GM10266 (cell line): ENCODE measurements around the gene MSLN.
A peak's percentile ranks its signal among the peaks of the same experiment; 100 is the strongest.

Experiments used
- DNase-seq: peaks from one replicate; pipeline ENCODE4 v3.0.0; 2012; ENCODE audit errors: extremely low spot score
- TF ChIP-seq, protein P1 (sequence below): IDR thresholded peaks from 2 replicates; pipeline ENCODE4 v1.5.1; 2012; ENCODE audit warnings: mild to moderate bottlenecking, low read depth; ENCODE audit not compliant: control insufficient read depth, insufficient read depth; ENCODE audit errors: missing control alignments

The MSLN gene

DNA sequence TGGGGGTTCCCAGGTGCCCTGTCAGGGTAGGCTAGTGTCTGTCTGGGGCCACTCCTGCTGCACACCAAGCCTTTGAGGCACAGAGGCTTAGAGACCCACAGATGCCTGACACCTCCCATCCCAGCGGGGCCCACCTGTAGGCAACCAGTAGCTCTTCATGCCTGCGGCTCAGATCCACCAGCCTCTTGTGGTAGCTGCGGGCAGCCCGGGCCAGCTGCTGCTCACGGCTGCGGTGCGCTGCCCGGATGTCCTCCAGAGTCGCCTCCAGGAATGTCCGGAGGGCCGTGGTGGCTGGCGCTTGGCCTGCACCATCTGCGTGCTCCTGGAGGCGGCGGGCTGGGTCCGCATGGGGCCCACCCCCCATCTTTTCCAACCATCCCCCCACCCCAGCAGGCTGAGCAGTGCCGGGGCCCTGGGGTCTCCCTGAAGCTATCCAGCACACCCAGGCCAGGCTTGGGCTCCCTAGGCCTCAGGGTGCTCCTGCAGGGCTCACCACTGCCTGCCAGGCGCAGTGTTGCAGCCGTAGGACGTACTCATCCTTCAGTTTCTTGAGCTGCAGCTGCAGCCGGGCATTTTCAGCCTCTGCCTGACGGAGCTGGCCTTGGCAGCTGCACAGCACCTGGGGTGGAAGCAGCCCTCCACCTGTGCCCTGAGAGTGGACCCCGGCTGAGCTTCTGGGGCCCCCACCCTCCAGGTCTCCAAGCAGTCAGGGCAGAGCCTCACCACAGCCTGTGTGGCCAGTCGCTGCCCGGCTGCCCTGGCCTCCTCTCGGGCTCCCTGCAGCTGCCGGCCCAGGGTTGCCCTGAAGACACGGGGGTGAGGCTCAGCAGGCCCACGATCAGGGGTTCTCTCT is 36.1 kb upstream of the MSLN start:
- TF ChIP-seq, protein P1, sequence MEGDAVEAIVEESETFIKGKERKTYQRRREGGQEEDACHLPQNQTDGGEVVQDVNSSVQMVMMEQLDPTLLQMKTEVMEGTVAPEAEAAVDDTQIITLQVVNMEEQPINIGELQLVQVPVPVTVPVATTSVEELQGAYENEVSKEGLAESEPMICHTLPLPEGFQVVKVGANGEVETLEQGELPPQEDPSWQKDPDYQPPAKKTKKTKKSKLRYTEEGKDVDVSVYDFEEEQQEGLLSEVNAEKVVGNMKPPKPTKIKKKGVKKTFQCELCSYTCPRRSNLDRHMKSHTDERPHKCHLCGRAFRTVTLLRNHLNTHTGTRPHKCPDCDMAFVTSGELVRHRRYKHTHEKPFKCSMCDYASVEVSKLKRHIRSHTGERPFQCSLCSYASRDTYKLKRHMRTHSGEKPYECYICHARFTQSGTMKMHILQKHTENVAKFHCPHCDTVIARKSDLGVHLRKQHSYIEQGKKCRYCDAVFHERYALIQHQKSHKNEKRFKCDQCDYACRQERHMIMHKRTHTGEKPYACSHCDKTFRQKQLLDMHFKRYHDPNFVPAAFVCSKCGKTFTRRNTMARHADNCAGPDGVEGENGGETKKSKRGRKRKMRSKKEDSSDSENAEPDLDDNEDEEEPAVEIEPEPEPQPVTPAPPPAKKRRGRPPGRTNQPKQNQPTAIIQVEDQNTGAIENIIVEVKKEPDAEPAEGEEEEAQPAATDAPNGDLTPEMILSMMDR = no peak
- no peak for DNase-seq

DNA sequence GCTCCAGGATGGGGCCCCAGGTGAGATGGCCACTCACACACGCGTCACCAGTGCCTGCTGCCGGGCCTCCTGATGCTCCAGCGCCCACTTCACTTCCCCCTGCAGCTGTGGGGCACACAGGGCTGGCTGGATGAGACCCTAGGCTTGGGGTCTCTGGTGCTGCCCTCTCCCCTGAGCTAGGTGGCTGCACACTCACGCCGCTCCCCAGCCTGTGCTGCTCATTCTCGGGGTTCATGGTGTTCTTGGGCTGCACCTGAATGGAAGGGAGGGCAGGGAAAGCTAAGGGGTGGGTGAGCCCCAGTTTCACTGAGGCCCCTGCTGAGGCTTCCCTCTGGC is 35.5 kb upstream of the MSLN start:
- TF ChIP-seq, protein P1 = no peak

DNA sequence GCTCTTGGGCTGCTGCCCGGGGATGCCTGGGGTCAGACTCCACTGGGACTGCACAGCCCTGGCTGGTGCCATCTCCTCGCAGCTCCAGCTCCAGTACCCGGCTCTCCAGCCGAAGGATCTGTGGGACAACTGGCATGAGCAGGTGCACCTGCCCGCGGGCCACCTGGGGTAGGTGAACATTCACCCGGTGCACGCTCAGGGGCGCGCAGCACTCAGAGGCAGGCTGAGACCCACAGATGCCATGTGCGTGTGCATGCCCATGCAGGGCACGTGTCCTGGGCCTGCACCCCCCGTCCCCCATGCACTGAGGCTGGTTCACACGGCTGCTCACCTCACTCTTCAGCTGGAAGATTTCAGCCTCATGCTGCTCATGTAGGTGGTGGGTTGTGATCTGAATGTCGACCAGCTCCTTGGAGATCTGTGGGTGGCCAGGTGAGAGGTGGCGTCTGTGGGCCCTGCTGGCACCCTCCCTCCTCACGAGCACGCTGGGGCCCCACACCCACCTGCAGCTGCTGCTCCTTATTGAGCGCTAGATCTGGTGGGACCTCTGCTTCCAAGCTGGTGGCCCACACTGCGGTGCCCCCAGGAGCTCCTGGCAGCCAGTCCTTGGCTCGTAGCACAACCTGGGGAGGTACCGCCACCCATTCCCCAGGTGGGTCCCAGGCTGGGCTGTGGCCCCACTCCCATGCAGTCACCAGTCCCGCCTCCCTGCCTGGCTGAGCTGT is 34.9 kb upstream of the MSLN start:
- DNase-seq = no peak
- TF ChIP-seq, protein P1 = no peak

More for the DNA sequence above, 35.5 kb upstream of the MSLN start:
- DNase-seq = no peak

DNA sequence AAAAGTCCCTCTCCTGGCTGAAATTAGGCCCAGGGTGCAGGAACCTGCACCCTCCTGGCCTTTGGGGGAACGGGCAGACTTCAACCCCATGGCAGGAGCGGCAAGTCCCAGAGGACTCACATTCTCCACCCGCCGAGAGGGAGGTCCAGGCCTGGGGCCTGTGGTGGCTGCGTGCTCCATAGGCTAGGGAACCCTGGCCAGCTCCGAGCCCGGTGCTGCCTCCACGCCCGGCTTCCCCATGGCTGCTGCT is 34.4 kb upstream of the MSLN start:
- no peak for DNase-seq
- TF ChIP-seq, protein P1 = no peak

DNA sequence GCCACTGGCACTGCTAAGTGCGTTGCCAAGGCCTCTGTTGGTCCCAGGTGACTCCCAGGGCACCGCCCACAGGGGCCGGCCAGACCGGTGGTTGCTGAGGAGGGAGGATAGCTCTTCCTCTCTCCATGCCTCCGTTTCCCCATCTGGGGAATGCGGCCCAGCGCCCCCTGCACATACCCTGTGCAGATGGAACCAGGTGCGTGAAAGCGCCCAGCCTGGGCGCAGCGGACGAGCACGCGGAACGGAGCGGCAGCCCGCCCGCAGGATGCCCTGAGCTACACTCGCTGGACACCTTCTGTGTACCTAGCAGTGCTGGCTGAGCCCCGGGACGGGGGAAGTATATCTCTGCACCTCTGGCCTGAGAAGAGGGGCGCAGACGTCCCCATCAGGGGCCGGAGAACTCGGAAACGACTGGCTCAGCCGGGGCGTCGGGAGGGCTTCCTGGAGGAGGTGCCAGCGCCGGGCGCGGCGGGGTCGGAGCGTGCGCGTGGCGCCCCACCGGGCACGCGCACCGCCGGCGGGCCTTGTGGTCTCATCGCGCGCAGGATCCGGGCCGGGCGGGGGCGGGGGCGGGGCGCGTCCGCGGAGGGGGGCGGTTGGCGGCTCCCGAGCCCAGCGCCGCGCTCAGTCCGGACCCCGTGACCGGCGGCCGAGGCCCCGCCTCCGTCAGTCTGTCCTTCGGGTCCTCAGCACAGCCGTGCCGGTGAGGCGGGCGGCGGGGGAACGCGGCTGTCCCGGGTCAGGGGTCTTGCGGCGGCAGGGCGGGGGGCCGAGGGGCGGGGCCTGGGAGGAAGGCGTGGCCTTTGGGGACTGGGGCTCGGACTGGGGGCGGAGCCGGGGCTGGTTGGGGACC is 33.9 kb upstream of the MSLN start, which contains the start of the genes CCDC78 and HAGHL:
CCDC78 (minus strand) TSS at position 6 of the 853 bp plus-strand sequence. CDS start 76 bp downstream, outside the sequence.
HAGHL (plus strand) TSS at position 669 of the 853 bp plus-strand sequence. CDS start 404 bp downstream, outside the sequence.
- TF ChIP-seq, protein P1 = no peak
- peak; percentile 92 for DNase-seq

DNA sequence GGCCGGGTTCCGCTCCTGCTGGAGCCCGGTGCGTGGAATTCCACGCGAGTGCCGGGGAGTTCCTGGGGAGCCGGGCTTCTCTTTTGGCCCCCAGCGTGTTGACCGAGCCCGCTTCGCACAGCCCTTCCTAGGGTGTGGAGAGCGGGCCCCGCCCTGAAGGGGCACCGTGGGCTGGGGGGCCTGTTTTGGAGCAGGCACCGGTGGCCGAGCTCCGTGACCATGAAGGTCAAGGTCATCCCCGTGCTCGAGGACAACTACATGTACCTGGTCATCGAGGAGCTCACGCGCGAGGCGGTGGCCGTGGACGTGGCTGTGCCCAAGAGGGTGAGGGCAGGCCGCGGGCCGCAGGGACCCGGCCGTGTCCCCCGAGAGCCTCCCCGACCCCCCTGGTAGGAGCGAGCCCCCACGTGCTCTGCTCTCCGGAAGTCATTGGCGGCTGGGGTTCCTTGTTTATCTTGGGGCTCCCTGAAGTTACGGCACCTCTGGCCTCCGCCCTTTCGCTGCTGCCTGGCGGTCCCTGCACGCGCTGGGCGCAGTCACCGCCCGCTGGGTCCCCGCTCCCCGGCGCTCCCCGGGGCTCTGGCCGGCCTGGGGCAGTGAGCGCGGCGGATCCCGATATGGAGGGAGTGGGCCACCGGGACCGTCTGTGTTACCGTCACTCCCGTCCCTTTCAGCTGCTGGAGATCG is 33.1 kb upstream of the MSLN start:
- DNase-seq = peak; percentile 78
- TF ChIP-seq, protein P1 = no peak
